ENCODE data around the gene NOL6. TPM values are rescaled to one million over a fixed set of nuclear protein-coding genes. Genes with fewer than 3 reads are reported as not detected.

Gene NOL6
- total and polyA plus RNA-seq, 10 of the 15 experiments (the other 5 are each of a cell fraction or from before 2014, with no cell fraction given), result 8.3 to 53.2 (median 33.1) TPM

DNA sequence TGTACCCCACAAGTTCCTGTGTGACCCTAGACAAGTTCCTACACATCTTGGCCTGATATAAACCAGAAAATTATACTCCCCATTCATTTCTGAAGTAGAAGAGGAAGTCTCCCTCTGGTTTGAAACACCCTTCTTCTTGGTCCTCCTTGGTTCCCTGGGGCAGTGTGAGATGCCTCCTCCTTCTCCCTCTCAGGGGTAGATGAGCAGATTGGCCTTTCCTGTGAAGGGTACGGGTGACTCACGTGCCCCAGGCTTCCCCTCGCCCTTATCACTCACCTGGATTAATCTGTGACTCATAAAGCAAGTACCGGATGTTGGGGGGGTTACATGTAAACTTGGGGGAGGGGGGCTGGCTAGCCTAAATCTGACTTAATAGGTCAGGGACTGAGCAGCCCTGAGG lies 15.3 kb downstream of the NOL6 start (continued):
- TF ChIP-seq, protein P1, sequence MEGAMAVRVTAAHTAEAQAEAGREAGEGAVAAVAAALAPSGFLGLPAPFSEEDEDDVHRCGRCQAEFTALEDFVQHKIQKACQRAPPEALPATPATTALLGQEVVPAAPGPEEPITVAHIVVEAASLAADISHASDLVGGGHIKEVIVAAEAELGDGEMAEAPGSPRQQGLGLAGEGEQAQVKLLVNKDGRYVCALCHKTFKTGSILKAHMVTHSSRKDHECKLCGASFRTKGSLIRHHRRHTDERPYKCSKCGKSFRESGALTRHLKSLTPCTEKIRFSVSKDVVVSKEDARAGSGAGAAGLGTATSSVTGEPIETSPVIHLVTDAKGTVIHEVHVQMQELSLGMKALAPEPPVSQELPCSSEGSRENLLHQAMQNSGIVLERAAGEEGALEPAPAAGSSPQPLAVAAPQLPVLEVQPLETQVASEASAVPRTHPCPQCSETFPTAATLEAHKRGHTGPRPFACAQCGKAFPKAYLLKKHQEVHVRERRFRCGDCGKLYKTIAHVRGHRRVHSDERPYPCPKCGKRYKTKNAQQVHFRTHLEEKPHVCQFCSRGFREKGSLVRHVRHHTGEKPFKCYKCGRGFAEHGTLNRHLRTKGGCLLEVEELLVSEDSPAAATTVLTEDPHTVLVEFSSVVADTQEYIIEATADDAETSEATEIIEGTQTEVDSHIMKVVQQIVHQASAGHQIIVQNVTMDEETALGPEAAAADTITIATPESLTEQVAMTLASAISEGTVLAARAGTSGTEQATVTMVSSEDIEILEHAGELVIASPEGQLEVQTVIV (IDR thresholded peaks at IDR 0.05; ENCODE audit: borderline replicate concordance, partially characterized antibody), result no peak
- peak; percentile 58; the same call in 1 of the 2 replicates for TF ChIP-seq IRF4 (IDR thresholded peaks at IDR 0.05; ENCODE audit: low read depth, low read length)
- TF ChIP-seq YY1 (IDR thresholded peaks at IDR 0.05; ENCODE audit: low read depth, low read length), result no peak
- no peak for TF ChIP-seq PAX8 (IDR thresholded peaks at IDR 0.05)
- TF ChIP-seq, protein P2, sequence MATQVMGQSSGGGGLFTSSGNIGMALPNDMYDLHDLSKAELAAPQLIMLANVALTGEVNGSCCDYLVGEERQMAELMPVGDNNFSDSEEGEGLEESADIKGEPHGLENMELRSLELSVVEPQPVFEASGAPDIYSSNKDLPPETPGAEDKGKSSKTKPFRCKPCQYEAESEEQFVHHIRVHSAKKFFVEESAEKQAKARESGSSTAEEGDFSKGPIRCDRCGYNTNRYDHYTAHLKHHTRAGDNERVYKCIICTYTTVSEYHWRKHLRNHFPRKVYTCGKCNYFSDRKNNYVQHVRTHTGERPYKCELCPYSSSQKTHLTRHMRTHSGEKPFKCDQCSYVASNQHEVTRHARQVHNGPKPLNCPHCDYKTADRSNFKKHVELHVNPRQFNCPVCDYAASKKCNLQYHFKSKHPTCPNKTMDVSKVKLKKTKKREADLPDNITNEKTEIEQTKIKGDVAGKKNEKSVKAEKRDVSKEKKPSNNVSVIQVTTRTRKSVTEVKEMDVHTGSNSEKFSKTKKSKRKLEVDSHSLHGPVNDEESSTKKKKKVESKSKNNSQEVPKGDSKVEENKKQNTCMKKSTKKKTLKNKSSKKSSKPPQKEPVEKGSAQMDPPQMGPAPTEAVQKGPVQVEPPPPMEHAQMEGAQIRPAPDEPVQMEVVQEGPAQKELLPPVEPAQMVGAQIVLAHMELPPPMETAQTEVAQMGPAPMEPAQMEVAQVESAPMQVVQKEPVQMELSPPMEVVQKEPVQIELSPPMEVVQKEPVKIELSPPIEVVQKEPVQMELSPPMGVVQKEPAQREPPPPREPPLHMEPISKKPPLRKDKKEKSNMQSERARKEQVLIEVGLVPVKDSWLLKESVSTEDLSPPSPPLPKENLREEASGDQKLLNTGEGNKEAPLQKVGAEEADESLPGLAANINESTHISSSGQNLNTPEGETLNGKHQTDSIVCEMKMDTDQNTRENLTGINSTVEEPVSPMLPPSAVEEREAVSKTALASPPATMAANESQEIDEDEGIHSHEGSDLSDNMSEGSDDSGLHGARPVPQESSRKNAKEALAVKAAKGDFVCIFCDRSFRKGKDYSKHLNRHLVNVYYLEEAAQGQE (IDR thresholded peaks at IDR 0.05; ENCODE audit: low read depth, low read length), result no peak
- TF ChIP-seq DPF2 (IDR thresholded peaks at IDR 0.05), result peak; percentile 33; the same call in 1 of the 2 replicates
- peak in 1 of 2 experiments; percentile 32; a peak in 2 of 4 replicates for TF ChIP-seq IKZF2 (IDR thresholded peaks at IDR 0.05)
- TF ChIP-seq CBFB (IDR thresholded peaks at IDR 0.05; ENCODE audit: low read depth), result no peak
- TF ChIP-seq ETV6 (conservative IDR thresholded peaks at IDR 0.05 in 1 of 2, IDR thresholded peaks at IDR 0.05 in 1 of 2; ENCODE audit: borderline replicate concordance in 1 of 2, low read depth in 1 of 2), result peak in 1 of 2 experiments; percentile 54; a peak in 1 of 4 replicates
- TF ChIP-seq SPI1 (IDR thresholded peaks at IDR 0.05; ENCODE audit: borderline replicate concordance, insufficient read depth, low read depth, low read length), result peak; percentile 77; the same call in 1 of the 2 replicates
- TF ChIP-seq NFIC (IDR thresholded peaks at IDR 0.05; ENCODE audit: low read depth, low read length), result 0 out of 2 replicates have a peak, but pooled peaks have one; percentile 23
- TF ChIP-seq, protein P3, sequence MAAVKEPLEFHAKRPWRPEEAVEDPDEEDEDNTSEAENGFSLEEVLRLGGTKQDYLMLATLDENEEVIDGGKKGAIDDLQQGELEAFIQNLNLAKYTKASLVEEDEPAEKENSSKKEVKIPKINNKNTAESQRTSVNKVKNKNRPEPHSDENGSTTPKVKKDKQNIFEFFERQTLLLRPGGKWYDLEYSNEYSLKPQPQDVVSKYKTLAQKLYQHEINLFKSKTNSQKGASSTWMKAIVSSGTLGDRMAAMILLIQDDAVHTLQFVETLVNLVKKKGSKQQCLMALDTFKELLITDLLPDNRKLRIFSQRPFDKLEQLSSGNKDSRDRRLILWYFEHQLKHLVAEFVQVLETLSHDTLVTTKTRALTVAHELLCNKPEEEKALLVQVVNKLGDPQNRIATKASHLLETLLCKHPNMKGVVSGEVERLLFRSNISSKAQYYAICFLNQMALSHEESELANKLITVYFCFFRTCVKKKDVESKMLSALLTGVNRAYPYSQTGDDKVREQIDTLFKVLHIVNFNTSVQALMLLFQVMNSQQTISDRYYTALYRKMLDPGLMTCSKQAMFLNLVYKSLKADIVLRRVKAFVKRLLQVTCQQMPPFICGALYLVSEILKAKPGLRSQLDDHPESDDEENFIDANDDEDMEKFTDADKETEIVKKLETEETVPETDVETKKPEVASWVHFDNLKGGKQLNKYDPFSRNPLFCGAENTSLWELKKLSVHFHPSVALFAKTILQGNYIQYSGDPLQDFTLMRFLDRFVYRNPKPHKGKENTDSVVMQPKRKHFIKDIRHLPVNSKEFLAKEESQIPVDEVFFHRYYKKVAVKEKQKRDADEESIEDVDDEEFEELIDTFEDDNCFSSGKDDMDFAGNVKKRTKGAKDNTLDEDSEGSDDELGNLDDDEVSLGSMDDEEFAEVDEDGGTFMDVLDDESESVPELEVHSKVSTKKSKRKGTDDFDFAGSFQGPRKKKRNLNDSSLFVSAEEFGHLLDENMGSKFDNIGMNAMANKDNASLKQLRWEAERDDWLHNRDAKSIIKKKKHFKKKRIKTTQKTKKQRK (IDR thresholded peaks at IDR 0.05; ENCODE audit: low read depth, low read length), result no peak
- TF ChIP-seq ZNF207 (IDR thresholded peaks at IDR 0.05; ENCODE audit: borderline replicate concordance), result no peak
- no peak for TF ChIP-seq BACH1 (IDR thresholded peaks at IDR 0.05; ENCODE audit: borderline replicate concordance)
- TF ChIP-seq TCF3 (IDR thresholded peaks at IDR 0.05; ENCODE audit: borderline replicate concordance, insufficient read depth, low read depth, low read length), result no peak

Measured in GM12878 (cell line).